ENCODE measurements around the gene COL25A1.

DNA sequence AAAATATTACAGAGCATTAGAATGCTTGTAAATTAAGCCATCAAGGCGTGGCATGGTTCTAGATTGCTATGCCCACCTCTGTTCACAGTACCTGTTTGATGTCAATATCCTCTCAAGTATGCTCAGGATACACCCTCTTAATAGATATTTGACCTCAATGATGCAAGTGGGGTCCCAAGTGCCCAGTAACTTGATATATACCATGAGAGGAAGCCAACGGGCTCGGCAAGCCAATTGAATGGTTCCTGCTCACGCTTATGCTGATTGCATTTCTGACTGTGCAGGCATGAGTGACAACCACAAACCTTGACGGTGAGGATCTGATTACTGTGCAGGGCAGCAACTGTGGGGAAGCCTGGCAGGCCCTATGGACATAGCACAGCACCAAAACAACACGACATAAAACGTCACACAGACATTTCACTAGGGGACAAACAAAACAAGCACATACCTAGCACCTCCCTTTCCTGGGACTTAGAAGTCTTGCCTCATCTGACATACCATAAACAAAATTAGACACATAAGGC, 360.5 kb downstream of the COL25A1 start:
- TF ChIP-seq, protein P1, sequence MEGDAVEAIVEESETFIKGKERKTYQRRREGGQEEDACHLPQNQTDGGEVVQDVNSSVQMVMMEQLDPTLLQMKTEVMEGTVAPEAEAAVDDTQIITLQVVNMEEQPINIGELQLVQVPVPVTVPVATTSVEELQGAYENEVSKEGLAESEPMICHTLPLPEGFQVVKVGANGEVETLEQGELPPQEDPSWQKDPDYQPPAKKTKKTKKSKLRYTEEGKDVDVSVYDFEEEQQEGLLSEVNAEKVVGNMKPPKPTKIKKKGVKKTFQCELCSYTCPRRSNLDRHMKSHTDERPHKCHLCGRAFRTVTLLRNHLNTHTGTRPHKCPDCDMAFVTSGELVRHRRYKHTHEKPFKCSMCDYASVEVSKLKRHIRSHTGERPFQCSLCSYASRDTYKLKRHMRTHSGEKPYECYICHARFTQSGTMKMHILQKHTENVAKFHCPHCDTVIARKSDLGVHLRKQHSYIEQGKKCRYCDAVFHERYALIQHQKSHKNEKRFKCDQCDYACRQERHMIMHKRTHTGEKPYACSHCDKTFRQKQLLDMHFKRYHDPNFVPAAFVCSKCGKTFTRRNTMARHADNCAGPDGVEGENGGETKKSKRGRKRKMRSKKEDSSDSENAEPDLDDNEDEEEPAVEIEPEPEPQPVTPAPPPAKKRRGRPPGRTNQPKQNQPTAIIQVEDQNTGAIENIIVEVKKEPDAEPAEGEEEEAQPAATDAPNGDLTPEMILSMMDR (IDR thresholded peaks at IDR 0.05) = no peak
- TF ChIP-seq POLR2A (IDR thresholded peaks at IDR 0.05) (no peak), EP300 (IDR thresholded peaks at IDR 0.05) (no peak), POLR2AphosphoS5 (IDR thresholded peaks at IDR 0.05) (no peak)

Measured in upper lobe of left lung (tissue), 4 donors.